ENCODE results near the gene LIMS1.
A peak's percentile ranks its signal among the peaks of the same experiment; 100 is the strongest.
"Not testable (repeated sequence)": the region's sequence is repeated elsewhere in the genome, so short reads cannot be mapped to it uniquely, and the experiment has no call there.

The LIMS1 gene

DNA sequence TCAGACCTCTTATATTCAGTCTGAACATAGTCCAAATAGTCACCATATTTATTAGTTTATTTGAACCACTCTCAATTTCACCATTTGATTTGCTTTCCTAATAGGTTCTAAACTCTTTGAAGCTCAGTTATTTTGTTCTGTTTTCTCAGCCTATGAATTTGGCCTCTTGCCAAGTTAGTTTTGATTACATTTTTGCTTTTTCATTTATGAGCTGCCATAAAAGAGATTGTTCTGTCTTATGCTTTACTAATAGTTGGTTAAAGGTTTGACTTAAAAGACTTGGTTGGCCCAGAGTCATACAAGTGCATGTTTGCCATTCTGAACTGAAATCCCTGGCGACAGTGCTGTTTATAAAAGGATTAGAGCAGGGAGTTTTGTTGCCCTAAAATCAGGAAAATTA, 99.1 kb downstream of the LIMS1 start:
- DNase-seq (ENCODE audit: low read depth, low spot score): no peak

DNA sequence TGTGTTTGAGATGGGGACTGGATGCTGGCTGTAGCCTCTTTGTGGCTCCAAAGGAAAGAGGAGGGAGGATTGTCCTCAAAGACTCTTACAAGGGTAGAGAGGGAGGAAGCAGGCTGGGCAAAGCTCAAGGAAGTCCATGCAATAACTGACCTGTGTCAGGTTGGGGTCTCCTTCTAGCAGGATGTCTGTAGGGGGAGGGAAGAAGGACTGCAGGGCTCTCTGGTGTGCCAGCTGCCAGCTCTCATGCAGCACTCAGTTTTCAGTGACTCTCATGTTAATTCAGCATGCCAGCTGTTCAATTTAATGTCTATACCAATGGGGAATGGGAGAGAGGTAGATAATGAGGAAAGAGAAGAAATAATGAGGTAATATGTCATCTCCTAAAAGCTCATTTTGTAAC, 99.7 kb downstream of the LIMS1 start:
- DNase-seq (ENCODE audit: low read depth, low spot score): no peak

DNA sequence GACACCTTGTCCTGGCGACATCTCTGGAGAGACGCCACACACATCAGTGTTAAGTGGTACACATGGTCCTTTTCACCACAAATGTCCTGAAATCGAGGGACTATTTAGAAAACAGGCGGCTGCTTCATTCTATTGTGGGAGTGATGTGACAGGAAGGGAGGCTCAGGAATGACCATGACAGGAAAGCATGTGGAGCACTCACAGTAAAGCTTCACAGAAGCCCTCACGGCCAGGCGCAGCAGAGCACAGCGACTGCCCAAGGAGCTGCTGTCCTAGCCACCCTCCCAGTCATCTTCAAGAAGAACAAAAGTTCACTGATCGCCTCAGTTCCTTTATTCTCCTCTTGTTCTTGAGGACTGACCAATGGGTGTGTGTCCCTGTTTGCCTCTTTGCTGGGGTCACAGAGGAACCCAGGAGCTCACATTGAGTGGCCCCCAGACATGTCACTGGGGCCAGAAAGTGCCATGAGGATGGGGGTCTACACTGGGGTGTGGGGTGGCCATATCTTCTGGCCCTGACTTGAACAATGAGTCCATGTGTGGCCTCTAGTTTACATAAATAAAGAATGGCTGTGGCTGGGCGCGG, 100.4 kb downstream of the LIMS1 start:
- no peak for DNase-seq (ENCODE audit: low read depth, low spot score)

DNA sequence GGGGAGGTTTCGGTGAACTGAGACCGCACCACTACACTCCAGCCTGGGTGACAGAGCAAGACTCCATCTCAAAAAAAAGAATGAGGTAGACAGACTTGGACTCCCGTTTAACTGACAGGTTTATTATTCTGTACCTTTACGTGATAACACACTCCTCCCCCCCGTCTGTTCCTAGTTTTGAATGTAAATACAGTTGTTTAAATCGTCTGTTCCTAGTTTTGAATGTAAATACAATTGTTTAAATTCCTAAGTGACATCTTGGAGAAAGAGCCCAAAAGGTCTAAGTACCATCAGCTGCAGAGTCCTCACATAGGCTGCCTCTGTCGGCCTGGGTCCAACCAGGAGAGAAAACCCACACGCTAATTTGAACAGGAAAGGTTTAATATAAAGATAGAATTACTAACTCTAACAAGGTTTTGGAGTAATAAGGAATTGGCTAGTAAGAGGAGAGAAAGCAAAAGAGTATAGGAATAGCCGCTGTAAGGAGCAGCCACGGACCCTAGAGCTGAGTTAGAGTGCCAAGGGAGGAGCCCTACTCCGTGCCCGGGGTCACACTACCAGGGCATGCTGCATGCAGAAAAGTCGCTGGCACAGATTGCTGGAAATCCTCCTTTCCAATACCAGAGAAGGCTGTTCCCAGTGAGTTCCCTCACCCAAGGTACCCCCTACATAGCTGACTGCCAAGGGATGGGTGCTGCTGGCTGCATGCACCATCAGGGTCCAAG, 101.5 kb downstream of the LIMS1 start:
- no peak for DNase-seq (ENCODE audit: low read depth, low spot score)

DNA sequence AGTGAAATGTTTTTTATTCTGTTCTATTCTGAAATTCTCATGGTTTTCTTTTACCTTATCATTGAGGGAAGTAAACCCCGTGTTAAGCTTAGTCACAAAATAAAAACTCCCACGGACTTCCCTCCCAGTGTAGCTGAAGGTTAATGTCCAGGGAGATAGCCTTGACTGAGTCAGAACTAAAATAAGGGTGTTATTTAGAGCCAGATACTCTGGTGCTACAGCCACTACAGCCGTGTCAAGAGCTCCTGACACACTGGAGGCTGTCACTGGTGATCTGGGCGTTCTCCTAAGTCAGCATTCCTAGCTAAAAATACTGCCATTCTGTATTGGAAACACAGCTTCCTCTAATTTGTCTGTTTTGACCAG, 103.0 kb downstream of the LIMS1 start:
- DNase-seq (ENCODE audit: low read depth, low spot score): no peak

DNA sequence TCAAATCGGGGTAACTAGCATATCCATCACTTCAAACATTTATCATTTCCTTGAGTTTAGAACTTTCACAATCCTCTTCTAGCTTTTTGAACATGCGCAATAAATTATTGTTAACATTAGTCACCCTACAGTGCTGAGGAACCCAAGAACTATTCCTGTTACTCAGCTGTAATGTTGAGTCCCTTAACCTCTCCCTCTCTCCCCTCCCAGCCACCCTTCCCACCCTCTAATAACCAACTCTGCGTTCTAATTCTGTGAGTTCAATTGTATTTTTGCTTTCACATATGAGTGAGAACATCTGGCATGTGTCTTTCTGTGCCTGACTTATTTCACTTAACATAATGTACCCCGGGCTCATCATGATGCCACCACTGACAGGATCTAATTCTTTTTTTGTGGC, 106.5 kb downstream of the LIMS1 start:
- no peak for DNase-seq (ENCODE audit: low read depth, low spot score)

DNA sequence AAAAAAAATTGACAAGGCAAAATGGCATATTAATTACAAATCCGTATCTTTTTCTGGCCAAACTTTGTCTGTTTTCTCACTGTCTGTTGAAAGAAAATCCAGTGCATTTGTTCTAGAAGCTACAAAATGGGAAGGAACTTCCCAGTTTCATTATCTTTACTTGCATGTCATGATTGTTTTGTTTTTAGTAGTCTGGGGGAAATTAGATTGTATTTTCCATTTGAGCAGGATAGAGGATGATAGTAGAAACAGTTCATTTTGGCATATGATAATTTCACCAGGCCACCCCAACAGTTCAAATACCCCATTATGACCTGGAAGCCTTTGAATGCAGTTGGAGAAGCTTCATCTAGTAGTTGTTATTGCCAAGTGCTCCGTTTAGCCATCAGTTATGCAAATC, 107.5 kb downstream of the LIMS1 start:
- DNase-seq (ENCODE audit: low read depth, low spot score): no peak

DNA sequence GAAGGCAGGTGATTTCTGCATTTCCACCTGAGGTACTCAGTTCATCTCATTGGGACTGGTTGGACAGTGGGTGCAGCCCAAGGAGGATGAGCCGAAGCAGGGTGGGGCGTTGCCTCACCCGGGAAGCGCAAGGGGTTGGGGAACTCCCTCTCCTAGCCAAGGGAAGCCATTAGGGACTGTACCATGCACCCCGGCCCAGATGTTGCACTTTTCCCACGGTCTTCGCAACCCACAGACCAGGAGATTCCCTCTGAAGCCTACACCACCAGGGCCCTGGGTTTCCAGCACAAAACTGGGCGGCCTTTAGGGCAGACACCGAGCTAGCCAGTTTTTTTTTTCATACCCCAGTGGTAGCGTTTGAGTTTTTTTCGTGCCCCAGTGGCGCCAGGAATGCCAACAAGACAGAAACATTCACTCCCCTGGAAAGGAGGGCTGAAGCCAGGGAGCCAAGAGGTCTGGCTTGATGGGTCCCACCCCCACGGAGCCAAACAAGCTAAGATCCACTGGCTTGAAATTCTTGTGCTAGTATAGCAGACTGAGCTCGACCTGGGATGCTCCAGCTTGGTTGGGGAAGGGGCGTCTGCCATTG, 109.1 kb downstream of the LIMS1 start:
- DNase-seq (ENCODE audit: low read depth, low spot score): no peak

DNA sequence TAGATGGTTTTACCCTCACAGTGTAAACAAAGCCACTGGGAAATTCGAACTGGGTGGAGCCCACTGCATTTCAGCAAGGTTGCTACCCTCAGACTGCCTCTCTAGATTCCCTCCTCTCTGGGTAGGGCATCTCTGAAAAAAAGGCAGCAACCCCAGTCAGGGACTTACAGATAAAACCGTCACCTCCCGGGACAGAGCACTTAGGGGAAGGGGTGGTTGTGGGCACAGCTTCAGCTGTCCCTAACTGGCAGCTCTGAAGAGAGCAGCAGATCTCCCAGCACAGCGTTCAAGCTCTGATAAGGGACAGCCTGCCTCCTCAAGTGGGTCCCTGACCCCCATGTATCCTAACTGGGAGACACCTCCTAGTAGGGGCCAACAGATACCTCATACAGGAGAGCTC, 109.6 kb downstream of the LIMS1 start:
- DNase-seq (ENCODE audit: low read depth, low spot score): not testable (repeated sequence)

DNA sequence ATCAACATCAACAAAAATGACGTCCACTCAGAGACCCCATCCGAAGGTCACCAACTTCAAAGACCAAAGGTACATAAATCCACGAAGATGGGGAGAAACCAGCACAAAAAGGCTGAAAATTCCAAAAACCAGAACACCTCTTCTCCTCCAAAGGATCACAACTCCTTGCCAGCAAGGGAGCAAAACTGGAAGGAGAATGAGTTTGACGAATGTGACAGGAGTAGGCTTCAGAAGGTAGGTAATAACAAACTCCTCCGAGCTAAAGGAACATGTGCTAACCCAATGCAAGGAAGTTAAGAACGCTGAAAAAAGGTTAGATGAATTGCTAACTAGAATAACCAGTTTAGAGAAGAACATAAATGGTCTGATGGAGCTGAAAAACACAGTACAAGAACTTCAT, 110.2 kb downstream of the LIMS1 start:
- DNase-seq (ENCODE audit: low read depth, low spot score): not testable (repeated sequence)

DNA sequence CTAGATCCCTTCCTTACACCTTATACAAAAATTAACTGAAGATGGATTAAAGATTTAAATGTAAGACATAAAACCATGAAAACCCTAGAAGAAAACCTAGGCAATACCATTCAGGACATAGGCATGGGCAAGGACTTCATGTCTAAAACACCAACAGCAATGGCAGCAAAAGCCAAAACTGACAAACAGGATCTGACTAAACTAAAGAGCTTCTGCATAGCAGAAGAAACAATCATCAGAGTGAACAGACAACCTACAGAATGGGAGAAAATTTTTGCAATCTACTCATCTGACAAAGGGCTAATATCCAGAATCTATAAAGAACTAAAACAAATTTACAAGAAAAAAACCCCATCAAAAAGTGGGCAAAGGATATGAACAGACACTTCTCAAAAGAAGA, 114.5 kb downstream of the LIMS1 start:
- not testable (repeated sequence) for DNase-seq (ENCODE audit: low read depth, low spot score)

DNA sequence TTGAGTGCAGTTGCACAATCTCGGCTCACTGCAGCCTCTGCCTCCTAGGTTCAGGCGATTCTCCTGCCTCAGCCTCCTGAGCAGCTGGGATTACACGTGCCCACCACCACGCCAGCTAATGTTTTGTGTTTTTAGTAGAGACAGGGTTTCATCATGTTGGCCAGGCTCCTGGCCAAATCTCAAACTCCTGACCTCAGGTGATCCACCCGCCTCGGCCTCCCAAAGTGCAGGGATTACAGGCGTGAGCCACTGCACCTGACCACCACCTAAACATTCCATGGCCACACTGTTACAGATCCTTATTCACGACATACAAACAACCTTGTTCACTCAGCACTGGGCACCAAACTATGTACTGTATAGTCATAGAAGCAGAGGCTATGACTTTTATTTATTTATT, 116.2 kb downstream of the LIMS1 start:
- not testable (repeated sequence) for DNase-seq (ENCODE audit: low read depth, low spot score)

DNA sequence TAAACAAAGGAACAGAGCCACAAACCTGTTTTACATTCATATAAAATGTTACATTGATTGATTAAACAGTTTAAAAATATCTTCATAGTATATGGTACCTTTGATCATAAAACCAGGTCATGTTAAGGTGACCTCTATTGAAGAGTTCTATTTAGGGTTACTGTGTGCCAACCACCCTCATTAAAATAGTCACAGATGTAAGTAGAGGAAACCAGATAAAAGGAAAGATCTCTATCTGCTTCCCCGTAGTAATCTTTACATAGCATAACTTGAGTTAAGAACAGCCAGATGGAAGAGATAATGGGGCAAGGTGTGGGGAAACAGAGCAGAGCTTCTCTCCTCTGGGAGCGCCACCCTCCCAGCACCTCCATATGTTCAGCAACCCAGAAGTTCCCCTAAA, 117.2 kb downstream of the LIMS1 start:
- not testable (repeated sequence) for DNase-seq (ENCODE audit: low read depth, low spot score)

DNA sequence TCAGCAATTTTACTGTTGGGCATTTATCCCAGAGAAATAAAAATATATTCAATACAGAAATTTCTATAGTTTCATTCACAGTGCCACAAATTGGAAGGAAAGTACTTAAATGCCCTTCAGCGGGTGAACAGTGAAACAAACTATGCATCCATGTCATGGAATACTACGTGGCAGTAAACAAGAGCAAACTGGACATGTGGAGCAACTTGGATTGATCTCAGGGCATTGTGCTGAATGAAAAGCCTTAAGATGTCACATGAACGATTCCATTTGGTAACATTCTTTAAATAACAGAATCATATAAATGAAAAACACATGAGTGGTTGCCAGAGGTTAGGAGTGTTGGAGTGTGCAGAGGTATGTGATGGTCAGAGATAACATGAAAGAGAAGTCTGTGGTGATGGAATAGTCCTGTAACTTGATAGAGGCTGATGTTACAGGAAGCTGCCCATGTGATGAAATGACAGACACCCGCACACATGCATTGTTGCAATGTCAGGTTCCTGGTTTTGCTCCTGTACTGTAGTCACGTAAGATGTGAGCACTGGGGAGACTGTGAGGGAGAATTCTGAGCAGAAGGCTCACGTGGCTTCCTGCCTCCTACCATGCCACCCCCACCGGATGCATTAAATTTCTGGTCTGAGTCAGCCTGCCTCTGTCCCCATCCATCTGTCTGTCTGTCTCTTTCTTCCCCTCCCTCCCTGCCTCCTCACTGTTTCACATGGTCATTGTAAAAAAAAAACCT, 118.1 kb downstream of the LIMS1 start:
- DNase-seq (ENCODE audit: low read depth, low spot score): peak; percentile 14

DNA sequence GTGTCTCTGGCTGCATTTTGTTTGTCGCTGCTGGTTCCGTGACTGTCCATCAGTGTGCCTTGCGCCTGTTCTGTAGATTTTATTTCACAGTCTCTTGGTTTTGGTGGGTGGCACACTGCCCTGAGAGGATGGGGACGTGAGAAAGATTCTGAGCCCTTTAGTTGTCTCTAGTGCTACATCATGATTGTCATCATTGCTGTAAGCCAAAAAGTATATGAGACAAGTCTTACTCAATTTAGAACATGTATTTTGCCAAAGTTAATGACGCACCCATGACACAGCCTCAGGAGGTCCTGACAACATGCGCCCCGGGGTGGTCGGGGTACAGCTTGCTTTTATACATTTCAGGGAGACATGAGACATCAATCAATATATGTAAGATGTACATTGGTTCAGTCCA, 119.2 kb downstream of the LIMS1 start:
- not testable (repeated sequence) for DNase-seq (ENCODE audit: low read depth, low spot score)

DNA sequence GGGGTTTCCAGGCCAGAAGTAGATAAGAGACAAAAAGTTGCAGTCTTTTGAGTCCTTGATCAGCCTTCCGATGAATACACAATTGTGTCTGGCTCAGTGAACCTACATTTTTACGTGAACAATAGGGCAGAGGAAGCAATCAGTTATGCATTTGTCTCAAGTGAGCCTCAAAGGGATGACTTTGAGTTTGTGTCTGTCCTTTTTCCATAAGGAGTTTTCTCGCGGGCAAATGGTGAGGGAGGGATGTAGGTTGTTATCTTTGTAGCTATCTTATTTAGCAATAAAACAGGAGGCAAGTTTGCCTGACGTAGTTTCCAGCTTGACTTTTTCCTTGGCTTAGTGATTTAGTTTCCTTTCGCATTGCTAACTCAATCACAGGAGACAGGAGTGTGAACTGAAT, 119.6 kb downstream of the LIMS1 start:
- DNase-seq (ENCODE audit: low read depth, low spot score): not testable (repeated sequence)

DNA sequence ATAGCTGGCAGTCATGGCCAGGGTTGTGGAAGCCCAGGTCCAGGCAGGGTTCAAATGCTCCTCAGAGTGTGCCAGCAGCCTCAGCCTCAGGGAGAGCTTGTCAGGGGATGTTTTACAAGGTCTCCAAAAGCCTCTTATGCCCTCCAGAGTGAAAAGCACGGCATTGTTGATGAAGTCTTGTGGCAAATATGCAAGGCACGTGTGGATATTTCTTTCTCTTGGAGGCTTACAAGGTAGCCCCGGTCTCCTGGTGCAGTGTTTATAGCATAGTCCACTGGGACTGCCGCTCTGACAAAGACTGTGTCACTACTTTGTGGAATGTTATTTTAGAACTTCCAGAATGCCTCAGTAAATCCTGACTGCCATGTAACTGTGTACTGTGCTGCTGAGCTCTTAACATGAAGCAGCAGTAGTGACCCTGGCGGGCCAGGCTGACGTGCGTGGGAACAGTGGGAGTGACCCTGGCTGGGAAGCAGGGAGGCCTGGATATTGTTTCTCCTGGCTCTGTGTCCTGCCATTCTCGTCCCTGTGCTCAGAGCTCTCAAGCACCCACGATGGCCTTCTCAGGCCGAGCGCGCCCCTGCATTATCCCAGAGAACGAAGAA, 120.4 kb downstream of the LIMS1 start:
- not testable (repeated sequence) for DNase-seq (ENCODE audit: low read depth, low spot score)

DNA sequence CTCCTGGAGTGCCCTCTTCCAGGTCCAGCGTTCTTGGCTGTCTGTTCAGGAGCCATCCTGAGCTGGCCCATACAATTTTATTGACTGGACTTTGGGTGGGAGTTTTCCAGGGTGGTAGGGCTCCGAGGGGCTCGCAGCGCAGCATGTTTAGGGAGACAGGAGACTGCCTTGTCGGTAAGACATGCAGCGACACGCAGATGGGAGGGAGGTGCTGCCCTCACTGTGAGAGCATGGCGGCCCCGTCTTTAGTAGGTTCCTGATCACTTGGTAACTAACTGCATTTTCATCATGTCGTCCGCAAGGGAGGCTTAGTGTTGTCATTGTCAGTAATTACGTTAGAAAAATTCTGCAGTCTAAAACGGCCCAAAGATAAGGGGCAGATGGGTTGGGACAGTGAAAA, 121.0 kb downstream of the LIMS1 start:
- DNase-seq (ENCODE audit: low read depth, low spot score): not testable (repeated sequence)

DNA sequence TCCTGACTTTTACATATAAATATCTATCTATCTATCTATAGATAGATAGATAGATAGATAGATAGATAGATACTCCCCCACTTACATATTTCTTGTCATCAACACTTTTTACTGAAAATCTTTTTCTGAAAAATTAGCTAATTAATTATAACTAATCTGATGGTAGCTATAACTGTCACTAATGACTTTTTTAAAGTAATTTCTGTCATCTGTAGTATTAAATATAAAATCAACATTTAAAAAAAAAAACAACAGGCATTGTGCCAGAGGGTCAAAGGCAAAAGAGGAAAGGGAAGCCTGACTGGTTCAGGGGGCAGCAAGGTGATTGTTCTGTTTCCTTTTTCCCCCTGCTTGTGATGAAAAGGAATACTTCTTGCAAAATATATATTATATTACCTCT, 122.0 kb downstream of the LIMS1 start:
- DNase-seq (ENCODE audit: low read depth, low spot score): not testable (repeated sequence)

DNA sequence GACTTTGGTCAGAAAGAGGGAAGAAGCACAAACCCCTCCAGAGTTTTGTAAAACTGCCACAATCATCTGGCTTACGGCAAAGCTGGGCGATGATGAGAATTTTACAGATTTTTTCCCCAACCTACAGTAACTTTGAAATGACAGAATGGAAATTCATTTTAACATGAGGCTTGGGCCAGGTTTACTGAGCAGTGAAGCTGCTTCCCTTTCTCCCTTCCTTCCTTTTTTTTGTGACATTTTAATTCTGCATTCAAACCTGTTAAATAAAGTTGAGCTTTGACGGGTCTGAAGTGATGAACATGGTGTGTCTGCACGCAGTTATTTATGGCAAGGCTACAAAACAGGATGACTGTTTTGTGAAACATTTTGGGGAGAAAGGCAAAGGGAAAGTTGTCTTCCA, 123.2 kb downstream of the LIMS1 start:
- DNase-seq (ENCODE audit: low read depth, low spot score): not testable (repeated sequence)

DNA sequence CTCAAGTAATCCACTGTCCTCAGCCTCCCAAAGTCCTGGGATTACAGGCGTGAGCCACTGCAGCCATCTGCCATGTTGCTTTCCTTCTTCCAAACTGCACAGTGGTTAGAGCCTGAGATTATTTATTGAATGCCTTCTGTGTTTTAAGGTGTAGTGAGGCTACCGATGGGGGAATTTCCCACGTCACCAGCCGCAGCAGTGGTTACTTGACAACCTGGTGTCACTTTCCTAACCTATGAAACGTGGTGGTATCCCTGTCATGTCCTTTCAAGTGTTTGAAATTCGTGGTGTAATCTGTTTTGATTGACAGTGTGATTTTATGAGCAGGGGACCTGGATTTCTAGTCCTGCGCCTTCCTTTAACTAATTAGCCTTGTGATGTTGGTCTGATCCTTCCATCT, 124.3 kb downstream of the LIMS1 start:
- DNase-seq (ENCODE audit: low read depth, low spot score): not testable (repeated sequence)

DNA sequence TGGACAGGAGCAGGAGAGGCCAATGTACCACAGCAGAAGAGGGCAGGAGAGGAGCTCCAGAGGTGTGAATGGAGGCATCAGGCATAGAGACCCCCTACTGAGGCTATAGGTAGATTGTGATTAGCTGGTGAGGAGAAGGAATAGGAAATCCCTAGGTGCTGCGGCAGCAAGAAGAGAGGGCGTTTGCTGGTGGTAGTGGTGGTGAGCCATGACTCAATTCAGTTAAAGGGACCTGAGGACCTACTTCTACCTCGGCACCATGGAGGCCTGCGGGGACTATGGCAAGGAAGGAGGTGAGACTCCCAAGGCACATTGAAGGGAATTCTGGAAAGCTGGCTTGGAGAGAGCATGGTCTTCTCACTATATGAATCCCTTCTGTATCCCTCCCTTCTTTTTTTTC, 127.2 kb downstream of the LIMS1 start:
- not testable (repeated sequence) for DNase-seq (ENCODE audit: low read depth, low spot score)

Data from activated CD4-positive, CD25-positive, alpha-beta regulatory T cell treated with anti-CD3 and anti-CD28 coated beads, Interleukin-2, amount 50 U/mL, for 16 hours (primary cell).